Sigmoid colon (tissue), 4 donors: Measurements from ENCODE around the gene FUT6.

Experiments used
- EP300 ChIP-seq, 4 donors: sonication (generic); formaldehyde crosslinking; IDR thresholded peaks; one replicate each; pipeline ENCODE4 v1.6.1; 2017; ENCODE audit warnings: antibody characterized with exemption in 4 of 4
- POLR2A ChIP-seq, 2 donors: fragments of 450-650 bp; IDR thresholded peaks; one replicate each; pipeline ENCODE4 v1.6.1; 2016; ENCODE audit warnings: antibody characterized with exemption in 2 of 2, mild to moderate bottlenecking in 2 of 2, moderate library complexity in 2 of 2
- POLR2AphosphoS5 ChIP-seq, 4 donors: sonication (generic); formaldehyde crosslinking; IDR thresholded peaks; one replicate each; pipeline ENCODE4 v1.6.1; 2017; ENCODE audit warnings: antibody characterized with exemption in 4 of 4
- TF ChIP-seq, protein P1 (sequence below), 4 experiments: fragments of 450-650 bp in 3 of 4; fragments of 200-600 bp in 1 of 4; IDR thresholded peaks; one replicate each; pipeline ENCODE4 v1.5.1; 2016 to 2019; ENCODE audit warnings: antibody characterized with exemption in 4 of 4, mild to moderate bottlenecking in 3 of 4, moderate library complexity in 2 of 4

DNA sequence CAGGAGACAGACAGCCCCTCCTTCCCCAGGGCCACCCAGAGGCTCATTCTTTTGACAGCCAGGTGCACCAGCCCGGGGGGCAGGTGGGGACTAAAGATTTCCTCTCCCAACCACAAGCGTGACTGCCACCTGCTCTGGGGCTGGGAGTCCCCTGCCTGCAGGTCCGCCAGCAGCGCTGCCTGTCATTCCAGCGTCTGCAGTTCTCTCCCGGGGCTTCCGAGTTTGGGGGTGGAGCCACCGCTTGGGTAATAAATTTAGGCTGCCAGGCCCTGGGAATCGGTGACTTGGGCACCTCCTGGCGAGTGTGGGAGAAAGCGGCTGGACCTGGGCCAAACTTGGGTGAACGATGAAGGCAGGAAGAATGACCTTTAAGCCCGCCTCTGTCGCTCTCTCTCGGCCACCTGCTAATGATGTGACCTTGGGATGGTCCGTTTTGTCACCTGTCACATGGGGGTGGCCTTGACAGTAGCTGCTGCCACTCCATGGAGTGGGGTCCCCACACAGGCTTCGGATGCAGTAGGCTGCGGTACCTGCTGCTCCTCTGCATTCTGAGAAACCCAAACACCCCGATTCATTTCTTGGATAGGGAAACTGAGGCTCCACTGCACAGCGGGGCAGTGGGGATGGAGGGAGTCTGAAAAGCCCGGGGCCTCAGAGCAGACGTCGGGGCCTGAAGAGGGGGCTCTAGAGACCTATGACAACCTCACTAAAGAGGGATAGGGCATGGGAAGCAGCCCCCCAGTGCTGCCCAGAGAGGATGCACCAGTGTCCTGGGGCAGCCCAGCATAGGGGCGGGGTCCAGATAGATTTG lies 12.8 kb downstream of the FUT6 start:
- TF ChIP-seq, protein P1, sequence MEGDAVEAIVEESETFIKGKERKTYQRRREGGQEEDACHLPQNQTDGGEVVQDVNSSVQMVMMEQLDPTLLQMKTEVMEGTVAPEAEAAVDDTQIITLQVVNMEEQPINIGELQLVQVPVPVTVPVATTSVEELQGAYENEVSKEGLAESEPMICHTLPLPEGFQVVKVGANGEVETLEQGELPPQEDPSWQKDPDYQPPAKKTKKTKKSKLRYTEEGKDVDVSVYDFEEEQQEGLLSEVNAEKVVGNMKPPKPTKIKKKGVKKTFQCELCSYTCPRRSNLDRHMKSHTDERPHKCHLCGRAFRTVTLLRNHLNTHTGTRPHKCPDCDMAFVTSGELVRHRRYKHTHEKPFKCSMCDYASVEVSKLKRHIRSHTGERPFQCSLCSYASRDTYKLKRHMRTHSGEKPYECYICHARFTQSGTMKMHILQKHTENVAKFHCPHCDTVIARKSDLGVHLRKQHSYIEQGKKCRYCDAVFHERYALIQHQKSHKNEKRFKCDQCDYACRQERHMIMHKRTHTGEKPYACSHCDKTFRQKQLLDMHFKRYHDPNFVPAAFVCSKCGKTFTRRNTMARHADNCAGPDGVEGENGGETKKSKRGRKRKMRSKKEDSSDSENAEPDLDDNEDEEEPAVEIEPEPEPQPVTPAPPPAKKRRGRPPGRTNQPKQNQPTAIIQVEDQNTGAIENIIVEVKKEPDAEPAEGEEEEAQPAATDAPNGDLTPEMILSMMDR (IDR thresholded peaks at IDR 0.05) = peak in 3 of 4 experiments; percentile 11 to 22 (median 20)
- TF ChIP-seq POLR2A (IDR thresholded peaks at IDR 0.05) (no peak), POLR2AphosphoS5 (IDR thresholded peaks at IDR 0.05) (peak in 2 of 4 donors; percentile 37 to 51), EP300 (IDR thresholded peaks at IDR 0.05) (no peak)
